Body of pancreas (tissue), 4 donors: ENCODE measurements around the gene RTL1.

Experiments used
- POLR2A ChIP-seq, 3 donors: fragments of 450-650 bp; IDR thresholded peaks; one replicate each; pipeline ENCODE4 v1.6.1; 2016; ENCODE audit warnings: antibody characterized with exemption in 3 of 3, mild to moderate bottlenecking in 2 of 3
- TF ChIP-seq, protein P1 (sequence below), 7 experiments: fragments of 450-650 bp in 4 of 7; fragments of 200-600 bp in 3 of 7; sonication (generic) in 3 of 7; IDR thresholded peaks; one replicate each; pipeline ENCODE4 v1.5.1; 2016 to 2019; ENCODE audit warnings: antibody characterized with exemption in 7 of 7

- TF ChIP-seq, protein P1, sequence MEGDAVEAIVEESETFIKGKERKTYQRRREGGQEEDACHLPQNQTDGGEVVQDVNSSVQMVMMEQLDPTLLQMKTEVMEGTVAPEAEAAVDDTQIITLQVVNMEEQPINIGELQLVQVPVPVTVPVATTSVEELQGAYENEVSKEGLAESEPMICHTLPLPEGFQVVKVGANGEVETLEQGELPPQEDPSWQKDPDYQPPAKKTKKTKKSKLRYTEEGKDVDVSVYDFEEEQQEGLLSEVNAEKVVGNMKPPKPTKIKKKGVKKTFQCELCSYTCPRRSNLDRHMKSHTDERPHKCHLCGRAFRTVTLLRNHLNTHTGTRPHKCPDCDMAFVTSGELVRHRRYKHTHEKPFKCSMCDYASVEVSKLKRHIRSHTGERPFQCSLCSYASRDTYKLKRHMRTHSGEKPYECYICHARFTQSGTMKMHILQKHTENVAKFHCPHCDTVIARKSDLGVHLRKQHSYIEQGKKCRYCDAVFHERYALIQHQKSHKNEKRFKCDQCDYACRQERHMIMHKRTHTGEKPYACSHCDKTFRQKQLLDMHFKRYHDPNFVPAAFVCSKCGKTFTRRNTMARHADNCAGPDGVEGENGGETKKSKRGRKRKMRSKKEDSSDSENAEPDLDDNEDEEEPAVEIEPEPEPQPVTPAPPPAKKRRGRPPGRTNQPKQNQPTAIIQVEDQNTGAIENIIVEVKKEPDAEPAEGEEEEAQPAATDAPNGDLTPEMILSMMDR (IDR thresholded peaks at IDR 0.05), result no peak
- TF ChIP-seq POLR2A (IDR thresholded peaks at IDR 0.05), result no peak
Measured at GRCh38 chr14:100868621-100869370, 34.7 kb downstream of the RTL1 start.
